IPS-15b (cell line): Measurements from ENCODE around the gene EPB42.
"Not testable (repeated sequence)": the region's sequence is repeated elsewhere in the genome, so short reads cannot be mapped to it uniquely, and the experiment has no call there.

Source experiments
- H3K27me3 ChIP-seq: one replicate; pipeline ENCODE4 v1.6.1; 2013; ENCODE audit warnings: low read length; ENCODE audit not compliant: control insufficient read depth, insufficient read depth
- H3K36me3 ChIP-seq: one replicate; pipeline ENCODE4 v1.6.1; 2013; ENCODE audit warnings: low read length; ENCODE audit not compliant: control insufficient read depth, insufficient read depth
- H3K4me1 ChIP-seq: one replicate; pipeline ENCODE4 v1.6.1; 2013; ENCODE audit warnings: mild to moderate bottlenecking, low read length; ENCODE audit not compliant: control insufficient read depth, insufficient read depth
- H3K4me3 ChIP-seq: one replicate; pipeline ENCODE4 v1.5.1; 2013; ENCODE audit warnings: low read depth, low read length
- H3K9ac ChIP-seq: one replicate; pipeline ENCODE4 v1.6.1; 2013; ENCODE audit warnings: low read depth, mild to moderate bottlenecking, low read length
- H3K9me3 ChIP-seq: one replicate; pipeline ENCODE4 v1.6.1; 2013; ENCODE audit warnings: mild to moderate bottlenecking, low read length; ENCODE audit not compliant: control insufficient read depth, insufficient read depth

The EPB42 gene

GRCh38 chr15:43167261-43167660, 53.6 kb downstream of the EPB42 start:
- not testable (repeated sequence) for H3K27me3 ChIP-seq, H3K9ac ChIP-seq, H3K4me3 ChIP-seq, H3K36me3 ChIP-seq, H3K9me3 ChIP-seq, H3K4me1 ChIP-seq

- H3K9ac ChIP-seq: no peak overlapping the region
- H3K4me3 ChIP-seq: no peak overlapping the region
- no peaks in the 10 kb centered on the region for H3K9me3 ChIP-seq
- H3K27me3 ChIP-seq: no peaks in the 10 kb centered on the region
- peaks cover 5% of the 10 kb centered on the region for H3K4me1 ChIP-seq
- H3K36me3 ChIP-seq: no peaks in the 10 kb centered on the region
These were observed 55.0 kb downstream of the EPB42 start for GRCh38 chr15:43165801-43166325.

GRCh38 chr15:43153269-43153668, 67.5 kb downstream of the EPB42 start:
- Histone ChIP-seq H3K9me3 (no peaks in the 10 kb centered on the region), H3K9ac (no peak overlapping the region), H3K4me3 (no peak overlapping the region), H3K27me3 (no peaks in the 10 kb centered on the region), H3K36me3 (no peaks in the 10 kb centered on the region), H3K4me1 (no peaks in the 10 kb centered on the region)

- Histone ChIP-seq H3K4me3 (no peak overlapping the region), H3K27me3 (no peaks in the 10 kb centered on the region), H3K9ac (no peak overlapping the region), H3K36me3 (no peaks in the 10 kb centered on the region), H3K9me3 (no peaks in the 10 kb centered on the region), H3K4me1 (no peaks in the 10 kb centered on the region)
These were observed 69.1 kb downstream of the EPB42 start for GRCh38 chr15:43151688-43152087.

- Histone ChIP-seq H3K9ac (no peak overlapping the region), H3K4me3 (no peak overlapping the region), H3K9me3 (no peaks in the 10 kb centered on the region), H3K4me1 (no peaks in the 10 kb centered on the region), H3K27me3 (no peaks in the 10 kb centered on the region), H3K36me3 (no peaks in the 10 kb centered on the region)
These were observed 70.5 kb downstream of the EPB42 start for GRCh38 chr15:43150191-43150929.
